GM18499 (cell line): Measurements from ENCODE around the gene TBX4.

Experiments
- ATAC-seq: cut with Tn5 transposase; IDR thresholded peaks from one replicate; pipeline ENCODE4 v1.9.1; 2021; ENCODE audit warnings: moderate number of reproducible peaks; ENCODE audit not compliant: insufficient read depth, unreplicated experiment

Gene TBX4

GRCh38 chr17:61461967-61462718 is 9.9 kb downstream of the TBX4 start:
- no peak for ATAC-seq

- no peak for ATAC-seq
Observed at GRCh38 chr17:61462719-61463315, 10.6 kb downstream of the TBX4 start.

- ATAC-seq: no peak
Observed at GRCh38 chr17:61463316-61464129, 11.3 kb downstream of the TBX4 start.

GRCh38 chr17:61464130-61464842 is 12.1 kb downstream of the TBX4 start:
- no peak for ATAC-seq

GRCh38 chr17:61464843-61465180 is 12.6 kb downstream of the TBX4 start:
- no peak for ATAC-seq

GRCh38 chr17:61465550-61466237 is 13.5 kb downstream of the TBX4 start:
- ATAC-seq: no peak

GRCh38 chr17:61466246-61466645 is 14.0 kb downstream of the TBX4 start:
- no peak for ATAC-seq

- ATAC-seq: no peak
Observed at GRCh38 chr17:61467416-61468262, 15.4 kb downstream of the TBX4 start.

- no peak for ATAC-seq
Observed at GRCh38 chr17:61468263-61468907, 16.2 kb downstream of the TBX4 start.

- no peak for ATAC-seq
Observed at GRCh38 chr17:61469474-61469873, 17.3 kb downstream of the TBX4 start.

GRCh38 chr17:61469949-61470348 is 17.7 kb downstream of the TBX4 start:
- no peak for ATAC-seq

GRCh38 chr17:61470530-61471136 is 18.4 kb downstream of the TBX4 start:
- no peak for ATAC-seq

GRCh38 chr17:61474235-61474927 is 22.2 kb downstream of the TBX4 start:
- no peak for ATAC-seq

GRCh38 chr17:61474934-61475333 is 22.7 kb downstream of the TBX4 start:
- no peak for ATAC-seq

- ATAC-seq: no peak
Observed at GRCh38 chr17:61475726-61476125, 23.5 kb downstream of the TBX4 start.

- no peak for ATAC-seq
Observed at GRCh38 chr17:61476476-61477203, 24.4 kb downstream of the TBX4 start.

GRCh38 chr17:61477204-61477834 is 25.1 kb downstream of the TBX4 start:
- ATAC-seq: no peak
